ENCODE data around the gene CAMSAP2. TPM values are rescaled to one million over a fixed set of nuclear protein-coding genes. Genes with fewer than 3 reads are reported as not detected.
"Not testable (repeated sequence)": the region's sequence is repeated elsewhere in the genome, so short reads cannot be mapped to it uniquely, and the experiment has no call there.

The CAMSAP2 gene
- total RNA-seq, 1 experiment from 2014 or later, result 35.1 TPM

DNA sequence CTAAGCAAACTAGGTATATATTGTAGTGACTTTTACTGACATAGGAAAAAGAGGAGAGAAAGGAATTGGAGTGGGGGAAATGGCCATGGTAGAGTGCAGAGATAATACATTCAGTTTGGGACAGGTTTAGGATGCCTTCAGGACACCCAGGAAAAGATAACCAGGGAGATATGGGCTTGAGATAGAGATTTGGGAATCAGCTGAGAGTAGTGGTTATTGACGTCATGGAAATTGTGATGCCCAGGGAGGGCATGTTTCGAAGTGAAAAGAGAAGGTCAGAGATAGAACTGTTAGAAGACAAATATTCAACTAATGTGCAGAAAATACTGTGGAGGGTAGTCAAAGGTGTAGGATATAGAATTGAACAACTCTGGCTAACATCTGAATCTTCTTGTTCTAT is 40.6 kb downstream of the CAMSAP2 start:
- H3K9me3 ChIP-seq (replicated peaks), result no peaks in the 10 kb centered on the region
- H3K36me3 ChIP-seq, result peaks cover 28% of the 10 kb centered on the region; the same call in 1 of the 2 replicates
- no peak for DNase-seq (ENCODE audit: low read depth in 1 of 2, low spot score in 2 of 2)
- H3K4me3 ChIP-seq, result no peak overlapping the region
- no peak overlapping the region for H3K27ac ChIP-seq
- H3K27me3 ChIP-seq (replicated peaks), result no peaks in the 10 kb centered on the region
- peaks cover 29% of the 10 kb centered on the region for H3K4me1 ChIP-seq (replicated peaks)

DNA sequence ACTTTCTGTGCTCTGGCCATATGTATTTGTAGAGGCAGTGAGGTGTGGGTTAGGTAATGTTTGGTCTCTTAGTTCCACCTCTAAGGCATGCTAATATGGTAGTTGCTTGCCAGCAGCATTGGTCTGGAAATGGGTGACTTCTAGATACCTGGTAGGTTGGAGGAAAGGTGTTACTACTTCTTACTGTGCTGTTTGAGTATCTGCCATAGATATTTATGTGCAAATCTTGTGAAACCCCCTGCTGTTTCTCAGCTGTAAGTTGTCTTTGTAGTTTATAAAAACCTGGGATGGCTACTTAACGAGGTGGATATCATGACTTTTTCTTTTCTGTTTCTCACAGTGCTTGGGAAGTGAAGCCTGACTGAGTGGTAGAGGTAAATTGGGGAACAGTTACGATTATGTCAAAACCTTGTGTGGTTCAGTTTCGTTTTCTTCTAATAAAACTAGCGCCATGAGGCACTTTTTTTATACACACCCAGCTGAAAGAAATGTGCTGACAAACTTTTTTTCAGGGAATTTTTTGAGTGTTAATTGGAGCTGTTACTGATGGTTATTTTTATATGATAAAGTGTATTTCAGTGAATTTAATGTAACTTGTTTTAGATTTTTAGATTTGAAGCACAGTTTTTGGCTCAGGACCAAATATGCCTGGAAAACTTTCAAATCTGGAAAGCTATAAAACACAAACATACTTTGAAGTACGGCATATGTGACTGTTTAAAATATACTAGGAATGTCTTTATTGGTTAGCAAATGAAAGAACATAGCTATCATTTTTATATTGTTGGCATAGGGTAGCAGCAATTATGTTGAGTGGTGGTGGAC is 42.1 kb downstream of the CAMSAP2 start:
- no peaks in the 10 kb centered on the region for H3K27me3 ChIP-seq (replicated peaks)
- H3K4me3 ChIP-seq, result peak overlapping the region; percentile 16
- no peaks in the 10 kb centered on the region for H3K9me3 ChIP-seq (replicated peaks)
- peak overlapping the region; percentile 44 for H3K27ac ChIP-seq
- peaks cover 28% of the 10 kb centered on the region; the same call in 1 of the 2 replicates for H3K36me3 ChIP-seq
- peak in 1 of 2 experiments; percentile 39 for DNase-seq (ENCODE audit: low read depth in 1 of 2, low spot score in 2 of 2)
- peaks cover 26% of the 10 kb centered on the region for H3K4me1 ChIP-seq (replicated peaks)

DNA sequence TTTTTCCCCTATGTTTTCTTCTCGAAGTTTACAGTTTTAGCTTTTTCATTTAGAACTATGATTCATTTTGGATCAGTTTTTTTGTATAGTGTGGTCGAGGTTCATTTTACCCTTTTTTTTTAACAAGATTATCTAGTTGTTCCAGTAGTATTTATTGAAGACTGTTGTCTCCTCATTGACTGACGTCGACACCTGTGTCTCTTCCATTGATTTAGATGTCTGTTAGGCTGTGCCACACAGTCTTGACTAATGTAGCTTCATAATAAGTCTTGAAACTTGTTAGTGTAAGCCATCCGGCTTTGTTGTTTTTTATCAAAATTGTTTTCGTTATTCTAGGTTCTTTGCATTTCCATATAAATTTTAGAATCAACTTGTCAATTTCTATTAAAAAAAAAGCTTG is 45.2 kb downstream of the CAMSAP2 start:
- no peak for DNase-seq (ENCODE audit: low read depth in 1 of 2, low spot score in 2 of 2)
- Histone ChIP-seq H3K27ac (peak overlapping the region; percentile 2; the same call in 1 of the 2 replicates), H3K36me3 (peaks cover 38% of the 10 kb centered on the region), H3K9me3 (replicated peaks) (no peaks in the 10 kb centered on the region), H3K4me3 (no peak overlapping the region), H3K27me3 (replicated peaks) (no peaks in the 10 kb centered on the region), H3K4me1 (replicated peaks) (peaks cover 26% of the 10 kb centered on the region)

DNA sequence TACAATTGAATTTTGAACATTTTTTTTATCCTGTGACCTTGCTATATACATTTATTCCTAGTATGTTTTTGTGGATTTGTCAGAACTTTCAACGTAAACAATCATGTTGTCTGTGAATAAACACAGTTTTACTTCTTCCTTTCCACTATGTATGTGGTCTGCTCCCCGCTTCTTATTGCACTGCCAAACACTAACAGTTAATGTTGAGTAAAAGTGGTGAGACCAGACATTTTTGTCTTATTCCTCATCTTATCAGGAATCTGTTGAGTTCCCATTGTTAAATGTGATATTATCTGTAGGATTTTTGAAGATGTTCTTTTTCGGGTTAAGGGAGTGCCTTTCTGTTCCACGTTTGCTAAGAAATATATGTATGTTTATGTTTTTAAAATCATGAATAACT is 45.9 kb downstream of the CAMSAP2 start:
- Histone ChIP-seq H3K4me1 (replicated peaks) (peaks cover 26% of the 10 kb centered on the region), H3K4me3 (no peak overlapping the region)
- peak in 1 of 2 experiments; percentile 65 for DNase-seq (ENCODE audit: low read depth in 1 of 2, low spot score in 2 of 2)

DNA sequence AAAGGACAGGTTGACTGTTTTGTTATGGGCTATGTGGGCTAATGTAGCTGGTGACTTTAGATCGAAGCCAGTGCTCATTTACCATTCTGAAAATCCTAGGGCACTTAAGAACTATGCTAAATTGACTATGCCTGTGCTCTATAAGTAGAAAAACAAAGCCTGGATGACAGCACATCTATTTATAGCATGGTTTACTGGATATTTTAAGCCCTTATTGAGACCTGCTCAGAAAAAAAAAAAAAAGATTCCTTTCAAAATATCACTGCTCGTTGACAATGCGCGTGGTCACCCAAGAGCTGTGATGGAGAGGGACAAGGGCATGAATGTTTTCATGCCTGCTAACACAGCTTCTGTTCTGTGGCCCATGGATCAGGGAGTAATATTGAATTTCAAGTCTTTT is 48.1 kb downstream of the CAMSAP2 start:
- H3K27me3 ChIP-seq (replicated peaks), result no peaks in the 10 kb centered on the region
- H3K4me3 ChIP-seq, result no peak overlapping the region
- peaks cover 16% of the 10 kb centered on the region for H3K4me1 ChIP-seq (replicated peaks)
- DNase-seq (ENCODE audit: low read depth in 1 of 2, low spot score in 2 of 2), result no peak
- H3K9me3 ChIP-seq (replicated peaks), result no peaks in the 10 kb centered on the region
- no peak overlapping the region for H3K27ac ChIP-seq
- peaks cover 33% of the 10 kb centered on the region for H3K36me3 ChIP-seq

More for the DNA sequence above, 45.9 kb downstream of the CAMSAP2 start:
- Histone ChIP-seq H3K36me3 (peaks cover 42% of the 10 kb centered on the region), H3K27ac (peak overlapping the region; percentile 52), H3K27me3 (replicated peaks) (no peaks in the 10 kb centered on the region), H3K9me3 (replicated peaks) (no peaks in the 10 kb centered on the region)

DNA sequence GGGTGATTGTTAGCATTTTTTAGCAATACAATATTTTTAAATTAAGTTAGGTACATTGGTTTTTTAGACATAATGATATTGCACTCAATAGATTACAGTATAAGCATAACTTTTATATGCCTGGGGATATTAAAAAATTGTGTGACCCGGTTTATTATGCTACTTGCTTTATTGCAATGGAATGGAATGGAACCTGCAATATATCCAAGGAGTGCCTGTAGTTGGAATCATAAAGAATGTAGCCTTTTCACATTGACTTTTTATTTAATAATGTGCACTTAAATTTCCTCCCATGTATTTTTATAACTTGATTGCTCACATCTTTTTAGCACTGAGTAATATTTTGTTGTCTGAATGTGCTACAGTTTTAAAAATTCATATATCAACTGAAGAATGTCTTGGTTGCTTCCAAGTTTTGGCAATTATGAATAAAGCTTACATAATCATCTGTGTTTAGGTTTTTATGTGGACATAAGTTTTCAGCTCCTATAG is 49.2 kb downstream of the CAMSAP2 start:
- Histone ChIP-seq H3K4me1 (replicated peaks) (peaks cover 16% of the 10 kb centered on the region), H3K27ac (no peak overlapping the region), H3K9me3 (replicated peaks) (no peaks in the 10 kb centered on the region), H3K27me3 (replicated peaks) (no peaks in the 10 kb centered on the region), H3K4me3 (no peak overlapping the region), H3K36me3 (peaks cover 35% of the 10 kb centered on the region)
- DNase-seq (ENCODE audit: low read depth in 1 of 2, low spot score in 2 of 2), result no peak

DNA sequence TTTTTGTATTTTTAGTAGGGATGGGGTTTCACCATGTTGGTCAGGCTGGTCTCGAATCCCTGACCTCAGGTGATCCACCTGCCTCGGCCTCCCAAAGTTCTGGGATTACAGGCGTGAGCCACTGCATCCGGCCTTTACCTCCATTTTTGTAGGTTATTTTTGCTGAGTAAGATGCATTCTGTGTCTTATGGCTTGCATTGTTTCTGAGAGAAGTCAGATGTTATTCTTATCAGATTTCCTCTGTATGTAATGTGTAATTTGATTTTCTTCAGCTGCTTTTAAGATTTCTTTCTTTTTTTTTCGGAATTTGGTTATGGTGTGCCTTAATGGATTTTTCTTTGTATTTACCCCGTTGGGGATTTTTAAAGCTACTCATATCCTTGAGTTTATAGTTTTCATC is 52.3 kb downstream of the CAMSAP2 start:
- DNase-seq (ENCODE audit: low read depth in 1 of 2, low spot score in 2 of 2); H3K27me3 ChIP-seq (replicated peaks); H3K27ac ChIP-seq; H3K4me1 ChIP-seq (replicated peaks); H3K9me3 ChIP-seq (replicated peaks); H3K4me3 ChIP-seq: not testable (repeated sequence)
- H3K36me3 ChIP-seq, result peaks cover 41% of the 10 kb centered on the region

DNA sequence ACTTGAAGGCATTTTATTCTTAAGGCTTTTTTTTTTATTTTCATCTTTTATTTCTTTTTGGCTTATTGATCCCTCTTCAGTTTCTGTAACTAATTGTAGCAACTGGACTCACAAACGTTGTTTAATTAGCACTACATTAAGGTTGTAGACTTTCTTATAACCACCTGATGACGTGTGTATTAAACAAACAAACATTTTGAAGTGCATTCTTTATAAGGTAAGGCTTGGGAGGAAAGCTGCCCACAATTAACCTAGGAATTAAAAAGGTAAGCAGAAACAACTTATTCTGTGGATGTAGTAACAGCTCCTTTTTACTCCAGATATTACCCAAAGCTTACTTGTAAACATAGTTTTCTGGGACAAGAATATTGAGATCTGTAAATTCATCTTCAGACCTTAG is 55.0 kb downstream of the CAMSAP2 start:
- no peak for DNase-seq (ENCODE audit: low read depth in 1 of 2, low spot score in 2 of 2)
- no peaks in the 10 kb centered on the region for H3K27me3 ChIP-seq (replicated peaks)
- H3K36me3 ChIP-seq, result peaks cover 35% of the 10 kb centered on the region
- no peaks in the 10 kb centered on the region for H3K9me3 ChIP-seq (replicated peaks)
- H3K4me1 ChIP-seq (replicated peaks), result peaks cover 10% of the 10 kb centered on the region
- no peak overlapping the region for H3K4me3 ChIP-seq
- no peak overlapping the region for H3K27ac ChIP-seq

DNA sequence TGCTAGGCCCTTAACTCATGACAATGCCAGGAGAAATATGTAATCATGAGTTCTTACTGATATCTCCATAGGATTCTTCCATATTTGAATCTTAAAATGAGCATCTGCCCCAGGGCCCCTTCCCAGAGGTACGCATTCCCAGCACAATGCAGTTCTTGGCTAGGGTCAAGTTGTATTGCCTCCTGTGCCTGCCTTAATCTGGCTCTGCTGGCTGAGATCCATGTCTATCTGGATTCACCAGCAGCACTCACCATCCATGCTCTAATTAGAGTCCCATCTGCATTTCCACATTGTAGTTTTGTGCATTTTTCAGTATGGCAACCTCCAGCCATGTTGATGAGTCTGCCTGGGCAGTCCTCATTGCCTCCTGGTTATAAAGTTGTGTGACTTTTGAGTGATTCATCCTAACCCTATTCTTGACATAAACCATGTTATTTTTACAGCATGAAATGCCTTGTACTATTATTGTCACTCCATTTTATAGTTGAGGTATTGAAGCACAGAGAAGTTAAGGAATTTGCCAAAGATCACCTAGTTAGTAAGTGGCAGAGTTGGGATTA is 55.9 kb downstream of the CAMSAP2 start:
- no peak for DNase-seq (ENCODE audit: low read depth in 1 of 2, low spot score in 2 of 2)
- Histone ChIP-seq H3K27ac (no peak overlapping the region), H3K4me1 (replicated peaks) (peaks cover 10% of the 10 kb centered on the region)

DNA sequence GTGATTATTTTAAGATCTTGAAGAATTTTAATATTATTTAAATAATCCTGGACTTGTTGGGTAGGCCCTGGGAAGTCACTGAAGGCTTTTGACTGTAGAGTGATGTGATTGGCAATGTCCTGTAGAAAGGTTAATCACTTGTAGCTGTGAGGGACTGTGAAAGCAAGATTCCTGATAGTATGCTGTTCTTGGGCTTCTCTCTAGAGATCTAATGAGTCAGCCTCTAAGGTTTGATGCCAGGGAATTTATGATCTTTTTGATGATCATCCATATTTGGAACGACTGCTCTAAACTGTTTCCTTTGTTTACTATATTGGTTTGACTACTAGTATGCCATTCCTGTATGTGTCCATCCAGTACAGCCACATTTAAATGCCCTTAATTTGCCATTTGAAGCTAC is 56.5 kb downstream of the CAMSAP2 start:
- peaks cover 26% of the 10 kb centered on the region for H3K36me3 ChIP-seq
- no peak for DNase-seq (ENCODE audit: low read depth in 1 of 2, low spot score in 2 of 2)
- no peaks in the 10 kb centered on the region for H3K27me3 ChIP-seq (replicated peaks)
- peaks cover 10% of the 10 kb centered on the region for H3K4me1 ChIP-seq (replicated peaks)
- H3K9me3 ChIP-seq (replicated peaks), result no peaks in the 10 kb centered on the region
- no peak overlapping the region for H3K4me3 ChIP-seq
- no peak overlapping the region for H3K27ac ChIP-seq

More for the DNA sequence above, 55.9 kb downstream of the CAMSAP2 start:
- Histone ChIP-seq H3K36me3 (peaks cover 30% of the 10 kb centered on the region), H3K4me3 (no peak overlapping the region), H3K9me3 (replicated peaks) (no peaks in the 10 kb centered on the region), H3K27me3 (replicated peaks) (no peaks in the 10 kb centered on the region)

DNA sequence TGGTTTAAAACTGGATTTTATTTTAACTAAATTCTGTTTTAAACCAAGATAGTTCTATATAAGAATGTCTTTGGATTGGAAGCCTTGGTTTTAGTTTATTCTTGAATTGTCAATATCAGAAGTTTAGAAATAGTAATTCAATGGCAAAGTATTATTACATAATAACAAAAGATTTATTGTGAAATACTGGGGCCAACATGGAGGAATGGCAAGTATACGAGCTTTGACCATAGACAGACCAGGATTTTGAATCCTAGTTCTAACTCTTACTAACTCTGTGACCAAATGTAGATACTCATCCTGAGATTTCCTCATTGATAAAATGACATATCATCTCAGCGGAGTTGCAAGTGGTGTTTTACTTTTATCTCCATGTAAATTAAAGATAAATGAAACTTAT is 63.3 kb downstream of the CAMSAP2 start:
- DNase-seq (ENCODE audit: low read depth in 1 of 2, low spot score in 2 of 2), result no peak
- Histone ChIP-seq H3K27me3 (replicated peaks) (no peaks in the 10 kb centered on the region), H3K4me3 (no peak overlapping the region), H3K4me1 (replicated peaks) (peaks cover 11% of the 10 kb centered on the region), H3K9me3 (replicated peaks) (no peaks in the 10 kb centered on the region), H3K36me3 (peaks cover 12% of the 10 kb centered on the region), H3K27ac (no peak overlapping the region)

DNA sequence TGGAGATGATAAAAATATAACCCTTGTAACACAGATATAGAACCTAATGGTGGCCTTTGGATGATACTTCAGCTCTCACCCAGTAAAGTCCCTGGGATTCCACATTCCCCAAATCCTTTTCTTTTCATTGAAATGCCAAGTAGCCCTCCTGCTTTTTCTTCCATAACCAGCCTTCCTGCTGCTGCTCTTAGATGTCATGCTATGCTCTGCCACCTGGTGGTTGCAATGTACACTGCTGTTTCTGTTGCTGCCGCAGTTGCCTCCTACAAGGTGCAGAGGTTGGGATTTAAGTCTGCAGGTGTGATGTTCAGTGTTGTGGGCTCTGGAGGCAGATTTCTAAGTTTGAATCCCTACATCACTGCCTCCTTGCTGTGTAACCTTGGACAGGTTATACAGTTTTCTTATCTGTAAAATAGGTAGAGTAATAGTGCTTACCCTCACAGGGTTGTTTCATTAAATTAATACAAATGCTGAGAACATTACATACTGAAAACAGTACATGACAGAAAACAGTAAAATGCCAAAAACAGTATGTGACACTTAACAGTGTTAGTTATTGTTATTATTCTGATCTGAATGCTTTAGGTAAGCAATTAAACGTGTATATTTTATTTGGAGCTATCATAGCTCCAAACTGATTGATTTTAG is 64.3 kb downstream of the CAMSAP2 start:
- Histone ChIP-seq H3K36me3 (peaks cover 19% of the 10 kb centered on the region), H3K4me1 (replicated peaks) (peaks cover 11% of the 10 kb centered on the region), H3K27me3 (replicated peaks) (no peaks in the 10 kb centered on the region), H3K4me3 (no peak overlapping the region), H3K9me3 (replicated peaks) (no peaks in the 10 kb centered on the region), H3K27ac (no peak overlapping the region)
- peak; percentile 57 to 76 for DNase-seq (ENCODE audit: low read depth in 1 of 2, low spot score in 2 of 2)

DNA sequence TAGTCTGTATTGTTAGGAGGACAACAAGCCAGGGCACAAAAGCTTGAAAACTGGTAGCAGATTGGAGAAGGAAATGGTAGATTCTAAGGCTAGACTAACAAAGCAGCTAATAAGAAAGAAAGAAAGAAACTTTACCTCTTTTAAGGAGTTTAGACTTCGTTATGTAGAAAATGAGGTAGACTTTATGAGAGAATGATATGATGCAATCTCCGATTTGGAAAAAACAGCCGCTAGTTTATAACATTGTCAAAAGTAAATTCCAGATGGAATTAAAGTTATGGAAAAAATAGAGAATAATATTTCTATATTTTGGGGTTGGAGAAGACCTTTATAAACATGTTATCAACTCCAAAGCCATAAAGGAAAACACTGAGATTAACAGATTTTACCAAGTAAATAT is 67.0 kb downstream of the CAMSAP2 start:
- no peak overlapping the region for H3K27ac ChIP-seq
- H3K36me3 ChIP-seq, result peaks cover 40% of the 10 kb centered on the region
- H3K27me3 ChIP-seq (replicated peaks), result no peaks in the 10 kb centered on the region
- DNase-seq (ENCODE audit: low read depth in 1 of 2, low spot score in 2 of 2), result no peak
- H3K4me3 ChIP-seq, result no peak overlapping the region
- H3K4me1 ChIP-seq (replicated peaks), result peaks cover 11% of the 10 kb centered on the region
- H3K9me3 ChIP-seq (replicated peaks), result no peaks in the 10 kb centered on the region

DNA sequence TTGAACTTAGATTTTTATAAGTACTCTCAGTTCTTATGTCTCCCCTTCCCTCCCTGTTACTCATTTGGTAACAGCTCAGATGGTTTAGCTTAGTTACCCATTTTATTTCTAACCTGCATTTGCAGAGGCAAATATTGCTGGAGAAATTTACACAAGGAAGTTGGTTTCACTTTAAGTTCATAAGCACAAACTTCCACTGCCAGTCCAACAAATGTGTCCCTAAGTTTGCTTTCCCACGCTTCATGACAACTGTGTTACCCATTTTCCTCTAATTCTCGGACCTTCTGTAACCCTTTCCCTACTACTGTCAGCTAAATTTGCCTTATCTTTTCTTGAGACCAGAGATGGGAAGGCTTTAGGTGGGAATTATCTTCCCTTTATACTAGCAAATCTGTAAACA is 70.2 kb downstream of the CAMSAP2 start:
- Histone ChIP-seq H3K36me3 (peaks cover 46% of the 10 kb centered on the region), H3K27ac (no peak overlapping the region), H3K4me3 (no peak overlapping the region), H3K4me1 (replicated peaks) (no peaks in the 10 kb centered on the region), H3K27me3 (replicated peaks) (no peaks in the 10 kb centered on the region), H3K9me3 (replicated peaks) (no peaks in the 10 kb centered on the region)
- DNase-seq (ENCODE audit: low read depth in 1 of 2, low spot score in 2 of 2), result no peak
